ENCODE results near the gene PIK3R3.
A peak's percentile ranks its signal among the peaks of the same experiment; 100 is the strongest.

DNA sequence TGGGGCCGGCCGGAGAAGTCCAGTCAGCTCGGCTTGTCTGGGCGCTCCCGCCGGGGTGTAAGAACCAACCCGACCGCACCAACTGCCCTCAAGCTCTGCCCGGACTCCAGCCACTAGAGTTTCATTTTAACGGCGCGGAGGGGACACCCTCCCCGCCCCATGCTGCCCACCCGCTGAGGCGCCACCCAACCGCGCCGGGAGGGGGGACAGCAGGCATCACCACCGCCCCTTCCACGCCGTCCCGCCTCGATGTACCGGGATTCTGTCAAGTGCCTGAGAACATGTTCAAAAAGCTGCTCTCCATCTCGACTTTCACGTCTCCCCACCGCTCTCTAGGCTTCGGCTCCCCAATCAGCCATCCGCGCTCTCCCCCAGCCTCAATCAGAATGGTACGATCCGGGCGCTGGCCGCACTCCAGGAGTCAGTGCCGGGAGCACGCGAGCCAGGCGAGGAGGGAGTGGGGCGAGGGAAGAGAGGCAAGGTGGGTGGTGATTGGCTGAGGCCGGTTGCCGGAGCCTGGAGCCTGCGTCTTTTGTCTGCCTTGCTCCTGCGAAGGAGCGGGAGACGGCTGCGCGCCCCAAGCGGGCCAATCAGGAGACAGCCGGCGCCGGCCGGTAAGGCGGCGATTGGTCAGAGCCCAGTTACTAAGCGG is at the start of gene PIK3R3:
- no peak; the same call in 1 of the 2 replicates for TF ChIP-seq PREB (CRISPR knock-in tag; IDR thresholded peaks at IDR 0.05)
- peak; percentile 85; the same call in 1 of the 2 replicates for TF ChIP-seq TARDBP (IDR thresholded peaks at IDR 0.05)
- peak; percentile 77 for TF ChIP-seq POLR2AphosphoS5 (IDR thresholded peaks at IDR 0.05; ENCODE audit: control insufficient read depth, insufficient read depth, low read depth, low read length)
- TF ChIP-seq MAFG (tag; conservative IDR thresholded peaks at IDR 0.05): no peak
- TF ChIP-seq CTCF (IDR thresholded peaks at IDR 0.05 in 2 of 3, conservative IDR thresholded peaks at IDR 0.05 in 1 of 3; ENCODE audit: insufficient read depth in 2 of 3, low read depth in 1 of 3, low read length in 3 of 3): no peak; a peak in 1 of 6 replicates
- TF ChIP-seq TEAD4 (IDR thresholded peaks at IDR 0.05; ENCODE audit: low read length): peak; percentile 74
- peak; percentile 76; the same call in 1 of the 2 replicates for TF ChIP-seq TEAD4 (CRISPR knock-in tag; IDR thresholded peaks at IDR 0.05; ENCODE audit: borderline replicate concordance)
- TF ChIP-seq KDM4B (IDR thresholded peaks at IDR 0.05; ENCODE audit: borderline replicate concordance in 2 of 2, low read depth in 1 of 2): peak in 1 of 2 experiments; percentile 72; a peak in 1 of 4 replicates
- peak; percentile 95 for TF ChIP-seq ASH1L (IDR thresholded peaks at IDR 0.05; ENCODE audit: borderline replicate concordance, low read depth, partially characterized antibody)
- peak; percentile 81 for TF ChIP-seq GABPB1 (CRISPR knock-in tag; IDR thresholded peaks at IDR 0.05)
- TF ChIP-seq MCM3 (IDR thresholded peaks at IDR 0.05): no peak
- TF ChIP-seq NFIC (IDR thresholded peaks at IDR 0.05): peak; percentile 100
- no peak; the same call in 1 of the 2 replicates for TF ChIP-seq KLF1 (tag; IDR thresholded peaks at IDR 0.05)
- TF ChIP-seq ZBTB8A (IDR thresholded peaks at IDR 0.05; ENCODE audit: partially characterized antibody): no peak
- TF ChIP-seq SREBF2 (CRISPR knock-in tag; IDR thresholded peaks at IDR 0.05): peak; percentile 99

Data from K562 (cell line).